MCF 10A (cell line): Measurements from ENCODE around the gene F11R. TPM values are rescaled to one million over a fixed set of nuclear protein-coding genes. Genes with fewer than 3 reads are reported as not detected.
"Not testable (repeated sequence)": the region's sequence is repeated elsewhere in the genome, so short reads cannot be mapped to it uniquely, and the experiment has no call there.

Source experiments
- BruUV-seq: library from RNA; stranded (reverse); fragments of 400-500 nt; replicated peaks from 2 replicates; lab custom pipeline; 2021; lab: Mats Ljungman, UMichigan
- CTCF ChIA-PET: fragments of 300-600 bp; sonication (Branson Sonifier 250); formaldehyde crosslinking; extraction: SDS; loops from one replicate; lab custom pipeline; 2021; ENCODE audit warnings: antibody characterized with exemption, inconsistent platforms; lab: Yijun Ruan, JAX
- POLR2A ChIA-PET: fragments of 300-600, 350-650 bp; sonication (Branson Sonifier 250); formaldehyde crosslinking; extraction: SDS; loops from one replicate; lab custom pipeline; 2020; ENCODE audit warnings: antibody characterized with exemption, inconsistent platforms; lab: Yijun Ruan, JAX
- DNase-seq: peaks from one replicate; pipeline ENCODE4 v3.0.0-alpha.2; 2018; ENCODE audit not compliant: unreplicated experiment
- H3K27ac Mint-ChIP-seq: one replicate; pipeline ENCODE4 v1.8.0; 2022; ENCODE audit warnings: mild to moderate bottlenecking, low read depth, mixed read lengths; ENCODE audit not compliant: unreplicated experiment
- H3K27me3 Mint-ChIP-seq: one replicate; pipeline ENCODE4 v1.8.0; 2022; ENCODE audit warnings: mixed read lengths; ENCODE audit not compliant: insufficient read depth, unreplicated experiment
- H3K36me3 Mint-ChIP-seq: one replicate; pipeline ENCODE4 v1.8.0; 2022; ENCODE audit warnings: mild to moderate bottlenecking, moderate library complexity, mixed read lengths; ENCODE audit not compliant: insufficient read depth, unreplicated experiment
- H3K4me1 Mint-ChIP-seq: one replicate; pipeline ENCODE4 v1.8.0; 2022; ENCODE audit warnings: mixed read lengths; ENCODE audit not compliant: insufficient read depth, unreplicated experiment
- H3K4me3 Mint-ChIP-seq: one replicate; pipeline ENCODE4 v1.8.0; 2022; ENCODE audit warnings: mild to moderate bottlenecking, moderate library complexity, mixed read lengths; ENCODE audit not compliant: unreplicated experiment
- H3K9me3 Mint-ChIP-seq: one replicate; pipeline ENCODE4 v1.8.0; 2022; ENCODE audit warnings: mixed read lengths; ENCODE audit not compliant: unreplicated experiment
- CTCF ChIP-seq: fragments of 200-600 bp; IDR thresholded peaks from one replicate; pipeline ENCODE4 v1.8.0; 2022; ENCODE audit warnings: antibody characterized with exemption, mild to moderate bottlenecking; ENCODE audit not compliant: unreplicated experiment
- intact Hi-C: fragments of 100-400 bp; cut with micrococcal nuclease; formaldehyde crosslinking; loops from 2 replicates; pipeline ENCODE4 v1.14.1; 2022
- total RNA-seq: library from RNA; stranded (reverse); gene quantifications from 2 replicates; pipeline ENCODE4 v1.2.3, GENCODE V29; 2022

F11R gene
- total RNA-seq, 1 experiment from 2014 or later: 73.6 TPM

DNA sequence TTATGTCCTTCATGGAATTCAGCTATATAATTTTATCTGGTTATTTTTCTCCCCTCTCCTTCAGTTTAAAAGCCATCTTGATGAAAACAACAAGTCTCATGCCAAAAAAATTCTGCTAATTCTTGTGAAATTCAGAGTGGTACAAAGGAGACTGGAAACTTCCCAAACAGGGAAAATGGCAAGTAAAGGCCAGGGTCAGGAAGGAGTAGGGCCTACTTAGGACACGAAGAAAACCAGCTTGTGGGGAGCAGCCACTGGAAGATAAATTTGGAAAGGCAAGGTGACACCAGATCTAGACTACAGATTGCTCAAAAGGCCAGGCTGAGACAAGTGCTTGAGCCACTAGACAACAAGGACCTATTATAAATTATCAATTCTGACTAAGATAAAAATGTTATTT is 11.5 kb upstream of the F11R start:
- Mint-ChIP-seq H3K36me3 (no peaks in the 10 kb centered on the region), H3K27ac (no peak overlapping the region), H3K4me1 (peaks cover 11% of the 10 kb centered on the region), H3K9me3 (no peaks in the 10 kb centered on the region), H3K4me3 (no peak overlapping the region), H3K27me3 (no peaks in the 10 kb centered on the region)
- intact Hi-C loops: no loop called here
- DNase-seq: no peak
- no TSS peak for BruUV-seq
- ChIA-PET CTCF (interaction anchor here (0.6 to 2.3 kb wide), 7 partner anchors 8 to 220 kb away, joined by 3 to 15 read pairs (median 5); partner anchors contain the start of gene USF1), POLR2A (interaction anchor here (0.6 to 6.2 kb wide), 8 partner anchors 9 to 214 kb away, joined by 3 to 114 read pairs (median 3); partner anchors contain the start of genes DEDD, F11R and USF1)
- no peak for TF ChIP-seq CTCF

- ChIA-PET POLR2A (interaction anchor here (0.6 to 6.2 kb wide), 5 partner anchors 11 to 170 kb away, joined by 3 to 114 read pairs (median 4); partner anchors contain the start of genes DEDD, F11R, NDUFS2 and USF1), CTCF (interaction anchor here (0.6 to 1.1 kb wide), 3 partner anchors 65 to 220 kb away, joined by 3 to 5 read pairs (median 5); no protein-coding TSS in a partner anchor)
- no peaks in the 10 kb centered on the region for H3K36me3 Mint-ChIP-seq
- no TSS peak for BruUV-seq
- DNase-seq: no peak
- no peak overlapping the region for H3K4me3 Mint-ChIP-seq
- intact Hi-C loops: no loop called here
- H3K27me3 Mint-ChIP-seq: no peaks in the 10 kb centered on the region
- H3K27ac Mint-ChIP-seq: no peak overlapping the region
- no peaks in the 10 kb centered on the region for H3K9me3 Mint-ChIP-seq
- peaks cover 15% of the 10 kb centered on the region for H3K4me1 Mint-ChIP-seq
- TF ChIP-seq CTCF: no peak
Observed at GRCh38 chr1:161031874-161032273, 10.9 kb upstream of the F11R start.

- H3K27ac Mint-ChIP-seq, intact Hi-C loops, H3K9me3 Mint-ChIP-seq, BruUV-seq, H3K4me3 Mint-ChIP-seq, H3K27me3 Mint-ChIP-seq, H3K36me3 Mint-ChIP-seq, POLR2A ChIA-PET, DNase-seq: not testable (repeated sequence)
- CTCF ChIA-PET: interaction anchor here (1.1 kb wide), 1 partner anchor 12 kb away, joined by 3 read pairs; no protein-coding TSS in a partner anchor
- peaks cover 18% of the 10 kb centered on the region for H3K4me1 Mint-ChIP-seq
Observed at GRCh38 chr1:161029466-161029865, 8.5 kb upstream of the F11R start.

DNA sequence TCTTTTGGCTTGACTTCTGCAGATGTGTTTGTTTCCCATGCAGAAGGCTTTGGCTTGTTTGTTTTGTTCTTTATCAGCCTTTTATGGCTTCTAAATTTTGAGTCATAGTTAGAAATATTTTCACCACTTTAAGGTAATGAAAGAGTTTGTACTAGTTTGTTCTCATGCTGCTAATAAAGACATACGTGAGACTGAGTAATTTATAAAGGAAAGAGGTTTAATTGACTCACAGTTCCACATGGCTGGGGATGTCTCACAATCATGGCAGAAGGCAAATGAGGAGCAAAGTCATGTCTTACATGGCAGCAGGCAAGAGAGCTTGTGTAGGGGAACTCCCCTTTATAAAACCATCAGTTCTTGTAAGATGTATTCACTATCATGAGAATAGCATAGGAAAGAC is 6.0 kb upstream of the F11R start:
- peaks cover 13% of the 10 kb centered on the region for H3K4me1 Mint-ChIP-seq
- H3K4me3 Mint-ChIP-seq, H3K36me3 Mint-ChIP-seq, H3K9me3 Mint-ChIP-seq, DNase-seq, H3K27ac Mint-ChIP-seq, BruUV-seq, intact Hi-C loops, H3K27me3 Mint-ChIP-seq: not testable (repeated sequence)
- ChIA-PET CTCF (interaction anchor here (0.6 to 2.9 kb wide), 4 partner anchors 13 to 167 kb away, joined by 3 to 12 read pairs (median 4); no protein-coding TSS in a partner anchor), POLR2A (interaction anchor here (0.9 to 2.4 kb wide), 5 partner anchors 9 to 90 kb away, joined by 3 to 8 read pairs (median 5); partner anchors contain the start of genes NIT1, PFDN2, TSTD1 and USF1)

DNA sequence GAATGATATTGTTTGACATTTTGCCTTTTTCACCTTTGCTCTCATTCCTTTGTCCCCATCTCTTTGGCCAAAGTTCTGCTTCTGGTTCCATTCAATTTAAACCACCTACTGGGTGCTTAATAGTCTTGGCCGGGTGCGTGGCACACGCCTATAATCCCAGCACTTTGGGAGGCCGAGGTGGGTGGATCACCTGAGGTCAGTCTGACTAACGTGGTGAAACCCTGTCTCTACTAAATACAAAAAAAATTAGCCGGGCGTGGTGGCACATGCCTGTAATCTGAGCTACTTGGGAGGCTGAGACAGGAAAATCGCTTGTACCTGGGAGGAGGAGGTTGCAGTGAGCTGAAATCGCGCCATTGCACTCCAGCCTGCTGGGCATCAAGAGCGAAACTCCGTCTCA is 1.5 kb upstream of the F11R start:
- H3K36me3 Mint-ChIP-seq, H3K27me3 Mint-ChIP-seq, H3K9me3 Mint-ChIP-seq, intact Hi-C loops, BruUV-seq: not testable (repeated sequence)
- peaks cover 45% of the 10 kb centered on the region for H3K4me1 Mint-ChIP-seq
- peak; percentile 43 for DNase-seq
- POLR2A ChIA-PET: interaction anchor here (1.0 to 5.9 kb wide), 24 partner anchors 11 to 760 kb away, joined by 3 to 371 read pairs (median 20); partner anchors contain the start of genes B4GALT3, DCAF8, DEDD and ITLN2
- H3K27ac Mint-ChIP-seq: peak overlapping the region; percentile 94
- CTCF ChIA-PET: interaction anchor here (1.0 to 5.7 kb wide), 7 partner anchors 11 to 76 kb away, joined by 4 to 58 read pairs (median 11); partner anchors contain the start of genes KLHDC9 and USF1
- peak overlapping the region; percentile 80 for H3K4me3 Mint-ChIP-seq
